K562 (cell line): ENCODE measurements around the gene ERCC1.
A peak's percentile ranks its signal among the peaks of the same experiment; 100 is the strongest.

Experiments used
- DPF2 ChIP-seq: fragments of 450-650 bp; IDR thresholded peaks from 2 replicates; pipeline ENCODE4 v1.6.1; 2016
- JUN ChIP-seq, 2 experiments: sonication (generic) in 1 of 2; formaldehyde crosslinking in 1 of 2; IDR thresholded peaks; 2 replicates each; pipeline versions ENCODE4 v1.6.1 to v1.8.0; 2012 to 2022; ENCODE audit warnings: borderline replicate concordance in 2 of 2, mild to moderate bottlenecking in 2 of 2, improper control_type of control experiment in 1 of 2, low read depth in 1 of 2, low read length in 1 of 2, missing genetic modification reagents in 1 of 2
- KLF16 ChIP-seq: IDR thresholded peaks from 2 replicates; pipeline ENCODE4 v1.6.1; 2016; ENCODE audit warnings: antibody characterized with exemption
- LARP7 ChIP-seq: fragments of 450-650 bp; IDR thresholded peaks from 2 replicates; pipeline ENCODE4 v1.6.1; 2016
- MITF ChIP-seq: IDR thresholded peaks from 2 replicates; pipeline ENCODE4 v1.6.1; 2014; ENCODE audit warnings: antibody characterized with exemption
- POLR2A ChIP-seq: fragments of 450-650 bp; conservative IDR thresholded peaks from 2 replicates; pipeline ENCODE4 v1.6.1; 2016
- SRF ChIP-seq, 2 experiments: fragments of 250-450, 450-650 bp in 1 of 2; sonication (Bioruptor Pico) in 1 of 2; sonication (generic) in 1 of 2; formaldehyde crosslinking; IDR thresholded peaks; 2 replicates each; pipeline versions ENCODE4 v1.5.0 to v1.5.1; 2020 to 2022; ENCODE audit warnings: mild to moderate bottlenecking in 1 of 2, missing genetic modification reagents in 1 of 2
- STAT6 ChIP-seq: sonication (generic); formaldehyde crosslinking; IDR thresholded peaks from 2 replicates; pipeline ENCODE4 v1.8.1; 2023; ENCODE audit warnings: mild to moderate bottlenecking, missing genetic modification reagents
- ZBTB26 ChIP-seq: fragments of 450-650 bp; formaldehyde crosslinking; IDR thresholded peaks from 2 replicates; pipeline ENCODE4 v1.4.0; 2022; ENCODE audit warnings: missing genetic modification characterization
- ZNF212 ChIP-seq: fragments of 450-650 bp; formaldehyde crosslinking; IDR thresholded peaks from 2 replicates; pipeline ENCODE4 v1.4.0; 2020; ENCODE audit warnings: mild to moderate bottlenecking
- ZNF592 ChIP-seq: fragments of 450-650 bp; IDR thresholded peaks from 2 replicates; pipeline ENCODE4 v1.6.1; 2017; ENCODE audit warnings: antibody characterized with exemption, mild to moderate bottlenecking
- ZNF785 ChIP-seq: fragments of 250-450 bp; sonication (Bioruptor Pico); IDR thresholded peaks from 2 replicates; pipeline ENCODE4 v1.4.0; 2020; ENCODE audit warnings: mild to moderate bottlenecking
- TF ChIP-seq, protein P1 (sequence below), 2 experiments: fragments of 450-650 bp; IDR thresholded peaks; 2 replicates each; pipeline ENCODE4 v1.6.1; 2016
- TF ChIP-seq, protein P2 (sequence below), 3 experiments: IDR thresholded peaks in 2 of 3; conservative IDR thresholded peaks in 1 of 3; 2 replicates each; pipeline ENCODE4 v1.5.1; 2011 to 2012; ENCODE audit warnings: low read length in 3 of 3, mild to moderate bottlenecking in 3 of 3, control low read depth in 2 of 3, improper control_type of control experiment in 1 of 3, inconsistent platforms in 1 of 3, low read depth in 1 of 3, mixed read lengths in 1 of 3, moderate library complexity in 1 of 3; ENCODE audit not compliant: insufficient read depth in 2 of 3

DNA sequence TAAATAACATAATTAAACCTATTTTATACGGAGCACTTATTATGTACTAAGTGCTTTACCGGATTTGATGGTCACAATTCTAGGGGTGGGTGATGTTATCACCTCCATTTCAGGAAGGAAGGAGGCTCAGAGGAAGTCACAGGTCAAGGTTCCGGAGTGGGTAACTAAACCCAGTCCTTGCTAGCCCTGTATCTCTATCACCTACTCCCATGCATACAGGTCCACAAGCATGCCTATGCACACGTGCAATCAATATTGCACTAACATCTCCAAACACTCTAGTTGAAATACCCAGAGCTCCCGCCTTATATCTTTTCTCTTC lies 26.3 kb upstream of the ERCC1 start:
- no peak for TF ChIP-seq SRF (CRISPR knock-in tag; IDR thresholded peaks at IDR 0.05)
- no peak for TF ChIP-seq STAT6 (CRISPR knock-in tag)
- TF ChIP-seq LARP7 = no peak
- TF ChIP-seq JUN (IDR thresholded peaks at IDR 0.05; ENCODE audit: borderline replicate concordance, low read depth, low read length) = no peak
- TF ChIP-seq JUN (CRISPR knock-in tag; IDR thresholded peaks at IDR 0.05; ENCODE audit: borderline replicate concordance) = no peak
- no peak for TF ChIP-seq KLF16
- TF ChIP-seq ZNF785 = no peak
- no peak for TF ChIP-seq ZNF212
- TF ChIP-seq, protein P1, sequence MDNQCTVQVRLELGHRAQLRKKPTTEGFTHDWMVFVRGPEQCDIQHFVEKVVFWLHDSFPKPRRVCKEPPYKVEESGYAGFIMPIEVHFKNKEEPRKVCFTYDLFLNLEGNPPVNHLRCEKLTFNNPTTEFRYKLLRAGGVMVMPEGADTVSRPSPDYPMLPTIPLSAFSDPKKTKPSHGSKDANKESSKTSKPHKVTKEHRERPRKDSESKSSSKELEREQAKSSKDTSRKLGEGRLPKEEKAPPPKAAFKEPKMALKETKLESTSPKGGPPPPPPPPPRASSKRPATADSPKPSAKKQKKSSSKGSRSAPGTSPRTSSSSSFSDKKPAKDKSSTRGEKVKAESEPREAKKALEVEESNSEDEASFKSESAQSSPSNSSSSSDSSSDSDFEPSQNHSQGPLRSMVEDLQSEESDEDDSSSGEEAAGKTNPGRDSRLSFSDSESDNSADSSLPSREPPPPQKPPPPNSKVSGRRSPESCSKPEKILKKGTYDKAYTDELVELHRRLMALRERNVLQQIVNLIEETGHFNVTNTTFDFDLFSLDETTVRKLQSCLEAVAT (IDR thresholded peaks at IDR 0.05) = no peak
- TF ChIP-seq POLR2A = 0 out of 2 replicates have a peak, but pooled peaks have one; percentile 74
- TF ChIP-seq, protein P2, sequence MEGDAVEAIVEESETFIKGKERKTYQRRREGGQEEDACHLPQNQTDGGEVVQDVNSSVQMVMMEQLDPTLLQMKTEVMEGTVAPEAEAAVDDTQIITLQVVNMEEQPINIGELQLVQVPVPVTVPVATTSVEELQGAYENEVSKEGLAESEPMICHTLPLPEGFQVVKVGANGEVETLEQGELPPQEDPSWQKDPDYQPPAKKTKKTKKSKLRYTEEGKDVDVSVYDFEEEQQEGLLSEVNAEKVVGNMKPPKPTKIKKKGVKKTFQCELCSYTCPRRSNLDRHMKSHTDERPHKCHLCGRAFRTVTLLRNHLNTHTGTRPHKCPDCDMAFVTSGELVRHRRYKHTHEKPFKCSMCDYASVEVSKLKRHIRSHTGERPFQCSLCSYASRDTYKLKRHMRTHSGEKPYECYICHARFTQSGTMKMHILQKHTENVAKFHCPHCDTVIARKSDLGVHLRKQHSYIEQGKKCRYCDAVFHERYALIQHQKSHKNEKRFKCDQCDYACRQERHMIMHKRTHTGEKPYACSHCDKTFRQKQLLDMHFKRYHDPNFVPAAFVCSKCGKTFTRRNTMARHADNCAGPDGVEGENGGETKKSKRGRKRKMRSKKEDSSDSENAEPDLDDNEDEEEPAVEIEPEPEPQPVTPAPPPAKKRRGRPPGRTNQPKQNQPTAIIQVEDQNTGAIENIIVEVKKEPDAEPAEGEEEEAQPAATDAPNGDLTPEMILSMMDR (IDR thresholded peaks at IDR 0.05 in 2 of 3, conservative IDR thresholded peaks at IDR 0.05 in 1 of 3; ENCODE audit: insufficient read depth in 2 of 3, low read depth in 1 of 3, low read length in 3 of 3) = no peak
- no peak for TF ChIP-seq MITF
- peak; percentile 67 for TF ChIP-seq DPF2
- peak; percentile 61 for TF ChIP-seq ZNF592
- no peak for TF ChIP-seq ZBTB26 (CRISPR knock-in tag)
